ENCODE data around the gene MYH16.
"Not testable (repeated sequence)": the region's sequence is repeated elsewhere in the genome, so short reads cannot be mapped to it uniquely, and the experiment has no call there.

MYH16 gene

DNA sequence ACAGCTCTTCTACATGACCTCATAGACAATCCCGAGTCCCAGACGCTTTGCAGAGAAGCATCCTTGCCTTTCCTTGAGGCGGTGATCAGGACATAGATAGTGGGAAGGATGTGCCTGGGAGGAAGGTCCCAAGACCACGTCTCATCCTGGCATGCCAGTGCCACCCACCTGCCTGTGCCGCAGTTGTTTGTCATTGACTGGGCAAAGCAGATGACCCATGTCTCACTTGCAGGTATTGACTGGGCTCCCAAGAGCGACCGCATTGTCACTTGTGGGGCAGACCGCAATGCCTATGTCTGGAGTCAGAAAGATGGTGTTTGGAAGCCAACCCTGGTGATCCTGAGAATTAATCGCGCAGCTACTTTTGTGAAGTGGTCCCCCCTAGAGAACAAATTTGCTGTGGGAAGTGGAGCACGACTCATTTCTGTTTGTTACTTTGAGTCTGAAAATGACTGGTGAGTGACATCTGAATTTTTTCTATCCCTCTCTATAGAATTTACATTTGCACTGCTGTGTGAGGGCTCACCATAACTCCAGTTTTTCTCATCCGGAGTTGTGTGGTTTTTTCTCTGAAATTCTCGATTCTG, 71.5 kb downstream of the MYH16 start:
- no peak for DNase-seq (ENCODE audit: low read depth)
- no peak overlapping the region for H3K4me3 ChIP-seq (ENCODE audit: control insufficient read depth, low read depth, low read length)
- TF ChIP-seq, protein P1, sequence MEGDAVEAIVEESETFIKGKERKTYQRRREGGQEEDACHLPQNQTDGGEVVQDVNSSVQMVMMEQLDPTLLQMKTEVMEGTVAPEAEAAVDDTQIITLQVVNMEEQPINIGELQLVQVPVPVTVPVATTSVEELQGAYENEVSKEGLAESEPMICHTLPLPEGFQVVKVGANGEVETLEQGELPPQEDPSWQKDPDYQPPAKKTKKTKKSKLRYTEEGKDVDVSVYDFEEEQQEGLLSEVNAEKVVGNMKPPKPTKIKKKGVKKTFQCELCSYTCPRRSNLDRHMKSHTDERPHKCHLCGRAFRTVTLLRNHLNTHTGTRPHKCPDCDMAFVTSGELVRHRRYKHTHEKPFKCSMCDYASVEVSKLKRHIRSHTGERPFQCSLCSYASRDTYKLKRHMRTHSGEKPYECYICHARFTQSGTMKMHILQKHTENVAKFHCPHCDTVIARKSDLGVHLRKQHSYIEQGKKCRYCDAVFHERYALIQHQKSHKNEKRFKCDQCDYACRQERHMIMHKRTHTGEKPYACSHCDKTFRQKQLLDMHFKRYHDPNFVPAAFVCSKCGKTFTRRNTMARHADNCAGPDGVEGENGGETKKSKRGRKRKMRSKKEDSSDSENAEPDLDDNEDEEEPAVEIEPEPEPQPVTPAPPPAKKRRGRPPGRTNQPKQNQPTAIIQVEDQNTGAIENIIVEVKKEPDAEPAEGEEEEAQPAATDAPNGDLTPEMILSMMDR (IDR thresholded peaks at IDR 0.05; ENCODE audit: control insufficient read depth, insufficient read depth, low read depth, low read length, missing control alignments), result no peak

DNA sequence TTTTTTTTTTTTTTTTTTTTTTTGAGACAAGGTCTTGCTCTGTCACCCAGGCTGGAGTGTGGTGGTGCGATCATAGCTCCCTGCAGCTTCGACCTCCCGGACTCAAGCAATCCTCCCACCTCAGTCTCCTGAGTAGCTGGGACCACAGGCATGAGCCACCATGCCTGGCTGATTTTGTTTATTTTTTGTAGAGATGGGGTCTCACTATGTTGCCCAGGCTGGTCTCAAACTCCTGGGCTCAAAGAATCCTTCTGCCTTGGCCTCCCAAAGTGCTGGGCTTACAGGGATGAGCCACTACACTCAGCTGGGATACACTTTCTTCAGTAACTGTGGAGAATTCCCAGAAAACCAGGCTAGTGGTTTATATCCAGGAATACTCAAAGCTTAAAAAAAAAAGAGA, 78.0 kb downstream of the MYH16 start:
- not testable (repeated sequence) for DNase-seq (ENCODE audit: low read depth); H3K4me3 ChIP-seq (ENCODE audit: control insufficient read depth, low read depth, low read length)

DNA sequence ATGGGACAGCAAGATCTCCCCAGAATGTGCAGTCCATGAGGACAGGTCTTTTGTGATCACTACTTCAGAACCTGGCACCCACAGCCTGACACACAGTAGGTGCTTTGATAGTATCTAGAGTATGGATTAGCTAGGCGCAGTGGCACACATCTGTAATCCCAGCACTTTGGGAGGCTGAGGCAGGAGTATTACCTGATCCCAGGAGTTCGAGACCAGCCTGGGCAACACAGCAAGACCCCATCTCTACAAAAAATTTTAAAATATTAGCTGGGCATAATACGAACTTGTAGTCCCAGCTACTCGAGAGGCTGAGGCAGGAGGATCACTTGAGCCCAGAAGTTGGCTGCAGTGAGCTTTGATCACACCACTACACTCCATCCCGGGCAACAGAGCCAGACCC, 79.6 kb downstream of the MYH16 start:
- H3K4me3 ChIP-seq (ENCODE audit: control insufficient read depth, low read depth, low read length), result no peak overlapping the region
- TF ChIP-seq, protein P1 (IDR thresholded peaks at IDR 0.05; ENCODE audit: control insufficient read depth, insufficient read depth, low read depth, low read length, missing control alignments), result no peak
- no peak for DNase-seq (ENCODE audit: low read depth)

DNA sequence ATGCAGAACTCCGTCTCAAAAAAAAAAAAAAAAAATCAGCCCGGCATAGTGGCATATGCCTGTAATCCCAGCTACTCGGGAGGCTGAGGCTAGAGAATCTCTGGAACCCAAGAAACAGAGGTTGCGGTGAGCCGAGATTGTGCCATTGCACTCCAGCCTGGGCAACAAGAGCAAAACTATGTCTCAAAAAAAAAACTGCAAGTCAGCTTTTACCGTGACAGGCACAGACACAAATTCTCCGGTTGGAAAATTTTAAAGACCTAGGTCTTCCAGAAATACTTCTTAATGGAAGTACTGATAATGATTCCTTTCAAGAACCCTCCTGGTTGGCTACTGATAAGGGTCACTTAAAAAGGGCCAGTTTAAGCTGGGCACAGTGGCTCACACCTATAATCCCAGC, 82.5 kb downstream of the MYH16 start:
- TF ChIP-seq, protein P1 (IDR thresholded peaks at IDR 0.05; ENCODE audit: control insufficient read depth, insufficient read depth, low read depth, low read length, missing control alignments), result no peak
- H3K4me3 ChIP-seq (ENCODE audit: control insufficient read depth, low read depth, low read length), result no peak overlapping the region
- DNase-seq (ENCODE audit: low read depth), result no peak

DNA sequence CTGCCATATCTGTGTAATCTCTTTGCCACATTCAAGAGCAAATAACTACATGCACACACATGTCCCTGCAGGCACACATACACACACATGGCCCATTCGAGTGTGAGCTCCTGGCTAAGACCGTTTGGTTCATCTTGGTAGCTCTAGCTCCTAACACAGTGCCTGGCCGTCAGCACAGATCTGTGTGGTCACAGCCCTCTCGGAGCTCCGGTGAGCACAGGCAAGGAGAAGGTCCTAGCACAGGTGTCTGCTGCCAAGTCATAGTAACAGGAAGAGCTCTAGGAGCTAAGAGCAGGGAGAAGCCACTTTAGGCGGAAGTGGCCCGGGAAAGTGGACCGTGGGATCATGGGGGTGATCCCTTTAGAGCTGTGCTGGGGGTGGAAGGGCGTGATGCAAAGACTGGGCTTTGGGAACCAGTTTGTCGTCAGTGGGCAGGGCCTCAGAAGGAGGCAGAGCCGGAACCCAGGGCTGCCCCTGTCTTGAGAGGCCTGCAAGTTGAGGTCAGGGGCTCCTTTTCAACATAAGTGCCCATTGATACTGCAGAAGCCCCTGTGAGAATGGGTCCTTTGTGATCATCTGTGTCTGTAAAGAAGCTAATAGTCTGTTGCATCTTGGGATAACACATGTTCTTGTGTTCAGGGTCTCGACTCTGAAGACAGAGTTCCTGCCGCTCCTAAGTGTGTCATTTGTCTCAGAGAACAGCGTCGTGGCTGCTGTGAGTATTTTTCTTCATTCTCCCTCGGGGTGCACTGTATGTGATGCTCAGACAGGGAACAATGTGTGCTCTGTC, 85.3 kb downstream of the MYH16 start:
- H3K4me3 ChIP-seq (ENCODE audit: control insufficient read depth, low read depth, low read length), result no peak overlapping the region
- no peak for DNase-seq (ENCODE audit: low read depth)
- TF ChIP-seq, protein P1 (IDR thresholded peaks at IDR 0.05; ENCODE audit: control insufficient read depth, insufficient read depth, low read depth, low read length, missing control alignments), result no peak

DNA sequence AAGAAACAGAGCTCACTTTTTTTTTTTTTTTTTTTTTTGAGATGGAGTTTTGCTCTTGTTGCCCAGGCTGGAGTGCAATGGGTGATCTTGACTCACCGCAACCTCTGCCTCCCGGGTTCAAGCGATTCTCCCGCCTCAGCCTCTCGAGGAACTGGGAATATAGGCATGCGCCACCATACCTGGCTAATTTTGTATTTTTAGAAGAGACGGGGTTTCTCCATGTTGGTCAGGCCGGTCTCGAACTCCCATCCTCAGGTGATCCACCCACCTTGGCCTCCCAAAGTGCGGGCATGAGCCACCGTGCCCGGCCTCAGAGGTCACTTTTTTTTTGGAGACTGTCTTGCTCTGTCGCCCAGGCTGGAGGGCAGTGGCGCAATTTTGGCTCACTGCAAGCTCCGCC, 85.9 kb downstream of the MYH16 start:
- not testable (repeated sequence) for DNase-seq (ENCODE audit: low read depth); H3K4me3 ChIP-seq (ENCODE audit: control insufficient read depth, low read depth, low read length)

DNA sequence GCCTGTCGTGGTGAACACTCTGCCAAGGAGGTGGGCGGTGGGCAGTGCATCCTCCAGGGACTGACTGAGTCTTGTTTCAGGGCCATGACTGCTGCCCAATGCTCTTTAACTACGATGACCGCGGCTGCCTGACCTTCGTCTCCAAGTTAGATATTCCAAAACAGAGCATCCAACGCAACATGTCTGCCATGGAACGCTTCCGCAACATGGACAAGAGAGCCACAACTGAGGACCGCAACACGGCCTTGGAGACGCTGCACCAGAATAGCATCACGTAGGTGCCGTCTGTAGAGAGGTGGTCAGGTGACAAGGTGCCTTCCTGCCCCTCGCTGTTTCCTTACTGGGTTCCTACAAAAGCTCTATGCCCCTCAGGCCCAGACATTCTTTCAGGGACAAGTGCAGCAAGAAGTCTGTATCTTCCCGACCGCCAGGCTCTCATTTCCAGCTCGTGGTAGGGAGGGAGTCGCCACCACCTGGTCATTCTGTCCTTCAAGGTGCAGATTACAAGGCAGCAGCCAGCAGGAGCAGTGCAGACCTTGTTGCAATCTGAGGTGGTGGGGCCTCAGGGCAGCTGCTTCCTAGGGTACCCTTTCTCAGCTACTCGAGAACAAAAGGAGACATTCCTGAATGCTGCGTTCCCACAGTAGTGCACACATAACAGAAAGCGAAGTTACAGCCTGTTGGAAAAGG, 87.0 kb downstream of the MYH16 start:
- DNase-seq (ENCODE audit: low read depth), result no peak
- TF ChIP-seq, protein P1 (IDR thresholded peaks at IDR 0.05; ENCODE audit: control insufficient read depth, insufficient read depth, low read depth, low read length, missing control alignments), result no peak
- H3K4me3 ChIP-seq (ENCODE audit: control insufficient read depth, low read depth, low read length), result no peak overlapping the region

Measured in AG09309 (cell line).